Keratinocyte (primary cell): ENCODE data around the gene PAQR5. TPM values are rescaled to one million over a fixed set of nuclear protein-coding genes. Genes with fewer than 3 reads are reported as not detected.

Experiments
- DNase-seq: peaks from one replicate; pipeline ENCODE4 v3.0.0-alpha.2; 2011; ENCODE audit warnings: low read depth, missing footprints, low spot score
- FAIRE-seq: peaks from 2 replicates; lab custom pipeline; 2011; peaks lifted over from hg19 to GRCh38; lab: Jason Lieb, UNC
- H2AFZ ChIP-seq: 2 replicates; pipeline ENCODE4 v1.6.0; 2012; ENCODE audit warnings: low read length, control low read depth, inconsistent platforms; ENCODE audit not compliant: control insufficient read depth
- H3K27ac ChIP-seq: 2 replicates; pipeline ENCODE4 v1.5.1; 2011; ENCODE audit warnings: low read length; ENCODE audit not compliant: control insufficient read depth, insufficient read depth
- H3K27me3 ChIP-seq: 3 replicates; pipeline ENCODE4 v1.6.0; 2011; ENCODE audit warnings: low read length; ENCODE audit not compliant: control insufficient read depth, insufficient read depth; ENCODE audit errors: extremely low read depth
- H3K36me3 ChIP-seq, 2 experiments: 2 replicates in 1 of 2; 3 replicates in 1 of 2; pipeline ENCODE4 v1.5.1; 2011; ENCODE audit warnings: low read length in 2 of 2, mild to moderate bottlenecking in 1 of 2; ENCODE audit not compliant: control insufficient read depth in 2 of 2, insufficient read depth in 2 of 2; ENCODE audit errors: extremely low read depth in 1 of 2
- H3K4me1 ChIP-seq: 3 replicates; pipeline ENCODE4 v1.5.1; 2011; ENCODE audit warnings: low read length; ENCODE audit not compliant: control insufficient read depth, insufficient read depth; ENCODE audit errors: extremely low read depth
- H3K4me2 ChIP-seq: 3 replicates; pipeline ENCODE4 v1.6.0; 2011; ENCODE audit warnings: low read depth, low read length; ENCODE audit not compliant: control insufficient read depth, insufficient read depth; ENCODE audit errors: extremely low read depth
- H3K4me3 ChIP-seq, 3 experiments: fragments of 200-600 bp in 1 of 3; sonication (generic) in 1 of 3; 2 replicates in 2 of 3; 3 replicates in 1 of 3; pipeline ENCODE4 v1.5.1; 2011 to 2016; ENCODE audit warnings: low read length in 3 of 3, mild to moderate bottlenecking in 3 of 3, control low read depth in 2 of 3, inconsistent platforms in 1 of 3, low read depth in 1 of 3, mixed read lengths in 1 of 3, mixed run types in 1 of 3, moderate library complexity in 1 of 3; ENCODE audit not compliant: control insufficient read depth in 2 of 3, insufficient read depth in 2 of 3; ENCODE audit errors: extremely low read depth in 1 of 3
- H3K79me2 ChIP-seq: 2 replicates; pipeline ENCODE4 v1.6.0; 2012; ENCODE audit warnings: low read length; ENCODE audit not compliant: control insufficient read depth, insufficient read depth
- H3K9ac ChIP-seq: 3 replicates; pipeline ENCODE4 v1.6.0; 2011; ENCODE audit warnings: low read length; ENCODE audit not compliant: control insufficient read depth, insufficient read depth; ENCODE audit errors: extremely low read depth
- H3K9me1 ChIP-seq: 3 replicates; pipeline ENCODE4 v1.6.0; 2011; ENCODE audit warnings: low read length; ENCODE audit not compliant: control insufficient read depth, insufficient read depth; ENCODE audit errors: extremely low read depth
- H3K9me3 ChIP-seq: 2 replicates; pipeline ENCODE4 v1.5.1; 2012; ENCODE audit warnings: low read depth, low read length; ENCODE audit not compliant: control insufficient read depth
- H4K20me1 ChIP-seq: 3 replicates; pipeline ENCODE4 v1.6.0; 2011; ENCODE audit warnings: low read length; ENCODE audit not compliant: control insufficient read depth, insufficient read depth; ENCODE audit errors: extremely low read depth
- EZH2 ChIP-seq: IDR thresholded peaks from one replicate; pipeline ENCODE4 v1.6.1; 2012; ENCODE audit warnings: inconsistent platforms, mild to moderate bottlenecking, low read length, moderate library complexity
- dilution Hi-C: fragments of 300-500 bp; cut with MboI; formaldehyde crosslinking; loops from one replicate; pipeline ENCODE4 v1.7.0; 2020; ENCODE audit warnings: low sequenced_read_pairs; ENCODE audit not compliant: extremely low pct_ligation_motif_present
- polyA plus RNA-seq, 5 experiments: library from polyadenylated mRNA; depleted of rRNA in 3 of 5; stranded (reverse) in 3 of 5; stranded (forward) in 1 of 5; unstranded in 1 of 5; fragments of >200 nt; gene quantifications; 1 replicate in 1 of 5; 2 replicates in 3 of 5; 3 replicates in 1 of 5; pipeline versions ENCODE4 v1.2.1 to v1.2.3, GENCODE V29; 2011 to 2012; ENCODE audit warnings: missing spikeins in 2 of 5, low read depth in 1 of 5, low replicate concordance in 1 of 5
- TF ChIP-seq, protein P1 (sequence below), 3 experiments: IDR thresholded peaks in 1 of 3; conservative IDR thresholded peaks in 1 of 3; optimal IDR thresholded peaks in 1 of 3; 2 replicates in 2 of 3; 3 replicates in 1 of 3; pipeline versions ENCODE3 to v1.5.1; 2011; ENCODE audit warnings: low read length in 3 of 3, mild to moderate bottlenecking in 3 of 3, moderate library complexity in 2 of 3, control low read depth in 1 of 3, inconsistent platforms in 1 of 3; ENCODE audit not compliant: insufficient read depth in 2 of 3; ENCODE audit errors: extremely low read depth in 1 of 3

Gene PAQR5
- polyA plus RNA-seq, 1 donor (not counting 4 experiments of a cell fraction or from before 2014, with no cell fraction given) = 0.30 TPM

DNA sequence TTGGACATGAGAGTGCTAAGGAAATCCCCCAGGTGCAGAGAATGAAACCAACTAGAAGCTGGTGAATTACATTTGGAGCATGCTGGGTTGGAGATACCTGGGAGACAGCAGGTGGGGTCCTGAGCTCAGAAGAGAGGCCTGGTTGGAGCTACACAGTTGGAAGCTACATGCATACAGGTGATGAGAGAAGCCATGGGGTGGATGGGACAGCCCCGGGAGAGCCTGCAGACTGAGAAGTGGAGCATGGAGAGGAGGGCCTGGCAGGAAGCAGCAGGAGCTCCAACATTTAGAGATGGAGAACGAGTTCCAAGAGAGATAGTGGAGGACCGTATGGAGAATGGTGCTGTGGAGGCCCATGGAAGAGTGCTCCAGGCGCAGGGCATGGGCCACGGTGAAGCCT lies 10.2 kb downstream of the PAQR5 start:
- H2AFZ ChIP-seq = no peak overlapping the region
- H3K4me3 ChIP-seq = no peak overlapping the region
- no peak for FAIRE-seq
- DNase-seq = no peak
- no peaks in the 10 kb centered on the region for H3K4me1 ChIP-seq
- TF ChIP-seq EZH2 = no peak
- TF ChIP-seq, protein P1, sequence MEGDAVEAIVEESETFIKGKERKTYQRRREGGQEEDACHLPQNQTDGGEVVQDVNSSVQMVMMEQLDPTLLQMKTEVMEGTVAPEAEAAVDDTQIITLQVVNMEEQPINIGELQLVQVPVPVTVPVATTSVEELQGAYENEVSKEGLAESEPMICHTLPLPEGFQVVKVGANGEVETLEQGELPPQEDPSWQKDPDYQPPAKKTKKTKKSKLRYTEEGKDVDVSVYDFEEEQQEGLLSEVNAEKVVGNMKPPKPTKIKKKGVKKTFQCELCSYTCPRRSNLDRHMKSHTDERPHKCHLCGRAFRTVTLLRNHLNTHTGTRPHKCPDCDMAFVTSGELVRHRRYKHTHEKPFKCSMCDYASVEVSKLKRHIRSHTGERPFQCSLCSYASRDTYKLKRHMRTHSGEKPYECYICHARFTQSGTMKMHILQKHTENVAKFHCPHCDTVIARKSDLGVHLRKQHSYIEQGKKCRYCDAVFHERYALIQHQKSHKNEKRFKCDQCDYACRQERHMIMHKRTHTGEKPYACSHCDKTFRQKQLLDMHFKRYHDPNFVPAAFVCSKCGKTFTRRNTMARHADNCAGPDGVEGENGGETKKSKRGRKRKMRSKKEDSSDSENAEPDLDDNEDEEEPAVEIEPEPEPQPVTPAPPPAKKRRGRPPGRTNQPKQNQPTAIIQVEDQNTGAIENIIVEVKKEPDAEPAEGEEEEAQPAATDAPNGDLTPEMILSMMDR (optimal IDR thresholded peaks at IDR 0.05 in 1 of 3, IDR thresholded peaks at IDR 0.05 in 1 of 3, conservative IDR thresholded peaks at IDR 0.05 in 1 of 3; ENCODE audit: extremely low read depth in 1 of 3, insufficient read depth in 2 of 3, low read length in 3 of 3) = no peak
- H3K4me2 ChIP-seq = no peak overlapping the region
- H4K20me1 ChIP-seq = no peaks in the 10 kb centered on the region
- no peaks in the 10 kb centered on the region for H3K9me1 ChIP-seq
- H3K9ac ChIP-seq = no peak overlapping the region
- H3K27ac ChIP-seq = no peak overlapping the region
- no peaks in the 10 kb centered on the region for H3K36me3 ChIP-seq
- peaks cover 11% of the 10 kb centered on the region for H3K27me3 ChIP-seq
- dilution Hi-C loops = no loop called here
- H3K79me2 ChIP-seq = no peaks in the 10 kb centered on the region
- H3K9me3 ChIP-seq = no peaks in the 10 kb centered on the region

DNA sequence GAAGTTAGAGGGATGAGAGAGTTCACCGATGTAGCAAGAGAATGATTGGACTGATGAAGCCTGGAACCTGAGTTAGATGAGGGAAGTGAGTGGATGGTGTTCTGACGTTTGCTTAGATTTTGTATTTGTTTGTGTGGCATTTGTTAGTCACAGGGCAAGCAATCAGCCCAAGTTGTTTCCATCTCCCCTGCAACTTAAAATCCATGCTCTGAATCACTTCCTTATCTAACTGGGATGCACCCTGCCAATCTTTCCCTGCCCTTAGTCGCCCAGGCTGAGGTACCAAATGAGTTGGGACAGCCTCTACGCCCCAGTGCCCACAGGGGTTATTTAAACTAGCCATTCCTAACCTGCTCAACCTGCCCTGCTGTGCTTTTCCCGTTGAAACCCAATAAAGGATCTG lies 12.6 kb downstream of the PAQR5 start:
- no peak overlapping the region for H3K9ac ChIP-seq
- H3K9me3 ChIP-seq = no peaks in the 10 kb centered on the region
- no peak overlapping the region for H3K4me3 ChIP-seq
- FAIRE-seq (no peak), DNase-seq (no peak)
- H3K27me3 ChIP-seq = peaks cover 15% of the 10 kb centered on the region
- no peaks in the 10 kb centered on the region for H3K9me1 ChIP-seq
- H3K4me2 ChIP-seq = no peak overlapping the region
- dilution Hi-C loops = no loop called here
- no peak overlapping the region for H2AFZ ChIP-seq
- no peaks in the 10 kb centered on the region for H3K79me2 ChIP-seq
- no peak overlapping the region for H3K27ac ChIP-seq
- H3K36me3 ChIP-seq = no peaks in the 10 kb centered on the region
- H4K20me1 ChIP-seq = no peaks in the 10 kb centered on the region
- no peaks in the 10 kb centered on the region for H3K4me1 ChIP-seq
- no peak for TF ChIP-seq EZH2

DNA sequence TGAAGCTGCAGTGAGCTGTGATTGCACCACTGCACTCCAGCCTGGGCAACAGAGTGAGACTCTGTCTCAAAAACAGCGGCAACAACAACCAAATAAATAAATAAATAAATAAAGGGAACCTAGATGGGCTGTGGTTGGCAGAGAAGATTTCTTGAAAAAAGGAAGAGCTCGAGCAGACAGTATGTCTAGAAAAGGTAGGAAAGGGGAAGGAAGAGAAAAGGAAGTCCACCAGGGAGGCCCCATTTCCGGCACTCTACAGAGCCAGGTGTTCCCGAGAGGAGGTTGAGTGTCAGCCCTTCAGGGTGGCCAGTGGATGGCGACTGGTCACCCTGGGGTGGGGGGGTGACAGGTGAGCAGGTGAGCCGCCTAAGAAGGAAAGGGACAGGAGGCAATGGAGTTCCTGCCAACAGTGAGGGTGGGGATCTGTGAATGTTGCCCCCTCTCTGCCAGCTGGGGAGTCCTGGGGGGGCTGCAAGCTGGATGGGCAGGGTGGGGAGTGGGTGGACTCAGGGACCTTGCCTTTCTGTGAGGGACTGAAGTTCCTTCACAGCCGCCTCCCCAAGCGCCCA lies 14.8 kb downstream of the PAQR5 start:
- Histone ChIP-seq H3K36me3 (no peaks in the 10 kb centered on the region), H3K4me3 (no peak overlapping the region), H2AFZ (no peak overlapping the region), H3K9me1 (no peaks in the 10 kb centered on the region), H3K9ac (no peak overlapping the region), H3K79me2 (no peaks in the 10 kb centered on the region), H4K20me1 (no peaks in the 10 kb centered on the region), H3K27me3 (peaks cover 13% of the 10 kb centered on the region), H3K9me3 (no peaks in the 10 kb centered on the region), H3K4me1 (no peaks in the 10 kb centered on the region), H3K27ac (no peak overlapping the region), H3K4me2 (no peak overlapping the region)
- dilution Hi-C loops = no loop called here
- no peak for TF ChIP-seq EZH2
- TF ChIP-seq, protein P1 (optimal IDR thresholded peaks at IDR 0.05 in 1 of 3, IDR thresholded peaks at IDR 0.05 in 1 of 3, conservative IDR thresholded peaks at IDR 0.05 in 1 of 3; ENCODE audit: extremely low read depth in 1 of 3, insufficient read depth in 2 of 3, low read length in 3 of 3) = no peak
- FAIRE-seq = no peak
- no peak for DNase-seq
